Measurements from ENCODE around the gene FBXL20. TPM values are rescaled to one million over a fixed set of nuclear protein-coding genes. Genes with fewer than 3 reads are reported as not detected.

The FBXL20 gene
- total and polyA plus RNA-seq, 9 of the 15 experiments (the other 6 are each of a cell fraction or from before 2014, with no cell fraction given): 1.8 to 15.1 (median 5.6) TPM

DNA sequence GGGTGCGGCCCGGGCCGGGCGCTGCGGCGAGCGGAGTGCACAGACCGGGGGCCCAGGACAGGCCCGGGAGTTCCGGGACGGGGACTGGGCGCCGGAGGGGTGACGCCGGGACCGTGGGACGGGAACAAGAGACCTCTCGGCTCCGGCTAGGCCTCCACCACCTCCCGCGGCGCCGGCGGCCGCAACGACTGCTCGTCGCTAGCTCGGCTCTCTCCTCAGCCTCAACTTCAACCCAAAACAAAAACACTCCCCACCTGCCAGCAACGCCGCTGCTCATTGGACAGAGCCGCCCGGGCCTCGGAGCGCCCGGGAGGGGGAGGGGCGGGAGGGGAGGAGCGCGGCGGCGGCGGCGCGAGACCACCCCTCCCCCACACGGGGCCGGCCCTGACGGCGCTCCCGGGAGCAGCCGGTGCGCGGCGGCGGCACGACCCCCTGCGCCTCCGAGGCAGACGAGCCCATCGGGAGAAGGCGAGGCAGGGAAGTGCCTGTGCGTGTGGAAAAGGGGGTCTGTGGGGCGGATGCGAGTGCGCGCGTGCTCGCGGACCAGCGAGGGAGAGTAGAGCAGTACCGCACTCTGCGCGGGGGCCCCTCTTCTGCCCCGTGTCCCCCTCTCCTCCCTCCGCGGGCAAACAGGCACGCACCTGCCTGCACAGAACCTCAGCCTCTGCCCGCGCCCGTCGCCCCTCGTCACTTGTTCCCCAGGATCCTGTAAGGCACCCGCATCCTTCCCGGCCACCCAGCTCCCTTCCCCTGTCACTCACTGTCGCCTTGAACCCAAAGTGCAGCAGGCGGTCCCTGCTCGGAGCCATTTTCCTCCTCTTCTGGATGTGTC lies at the start of gene FBXL20 (continued):
- TF ChIP-seq, protein P1, sequence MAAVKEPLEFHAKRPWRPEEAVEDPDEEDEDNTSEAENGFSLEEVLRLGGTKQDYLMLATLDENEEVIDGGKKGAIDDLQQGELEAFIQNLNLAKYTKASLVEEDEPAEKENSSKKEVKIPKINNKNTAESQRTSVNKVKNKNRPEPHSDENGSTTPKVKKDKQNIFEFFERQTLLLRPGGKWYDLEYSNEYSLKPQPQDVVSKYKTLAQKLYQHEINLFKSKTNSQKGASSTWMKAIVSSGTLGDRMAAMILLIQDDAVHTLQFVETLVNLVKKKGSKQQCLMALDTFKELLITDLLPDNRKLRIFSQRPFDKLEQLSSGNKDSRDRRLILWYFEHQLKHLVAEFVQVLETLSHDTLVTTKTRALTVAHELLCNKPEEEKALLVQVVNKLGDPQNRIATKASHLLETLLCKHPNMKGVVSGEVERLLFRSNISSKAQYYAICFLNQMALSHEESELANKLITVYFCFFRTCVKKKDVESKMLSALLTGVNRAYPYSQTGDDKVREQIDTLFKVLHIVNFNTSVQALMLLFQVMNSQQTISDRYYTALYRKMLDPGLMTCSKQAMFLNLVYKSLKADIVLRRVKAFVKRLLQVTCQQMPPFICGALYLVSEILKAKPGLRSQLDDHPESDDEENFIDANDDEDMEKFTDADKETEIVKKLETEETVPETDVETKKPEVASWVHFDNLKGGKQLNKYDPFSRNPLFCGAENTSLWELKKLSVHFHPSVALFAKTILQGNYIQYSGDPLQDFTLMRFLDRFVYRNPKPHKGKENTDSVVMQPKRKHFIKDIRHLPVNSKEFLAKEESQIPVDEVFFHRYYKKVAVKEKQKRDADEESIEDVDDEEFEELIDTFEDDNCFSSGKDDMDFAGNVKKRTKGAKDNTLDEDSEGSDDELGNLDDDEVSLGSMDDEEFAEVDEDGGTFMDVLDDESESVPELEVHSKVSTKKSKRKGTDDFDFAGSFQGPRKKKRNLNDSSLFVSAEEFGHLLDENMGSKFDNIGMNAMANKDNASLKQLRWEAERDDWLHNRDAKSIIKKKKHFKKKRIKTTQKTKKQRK (IDR thresholded peaks at IDR 0.05; ENCODE audit: borderline replicate concordance, low read depth, low read length): no peak
- TF ChIP-seq XRCC4 (IDR thresholded peaks at IDR 0.05; ENCODE audit: extremely low read depth, insufficient read depth, insufficient read length) (no peak), TBP (optimal IDR thresholded peaks at IDR 0.05; ENCODE audit: low read depth, low read length) (peak; percentile 84), NCOR1 (IDR thresholded peaks at IDR 0.05) (peak; percentile 51), SMARCE1 (IDR thresholded peaks at IDR 0.05) (0 out of 2 replicates have a peak, but pooled peaks have one; percentile 28), PRPF4 (IDR thresholded peaks at IDR 0.05; ENCODE audit: insufficient read depth, low read depth, low read length, poor library complexity, severe bottlenecking) (peak; percentile 95), TAF1 (IDR thresholded peaks at IDR 0.05; ENCODE audit: control insufficient read depth, extremely low read depth, insufficient read depth, low read length, severe bottlenecking) (peak; percentile 80), ZNF589 (CRISPR knock-in tag; IDR thresholded peaks at IDR 0.05; ENCODE audit: low read depth) (no peak), HMGN3 (IDR thresholded peaks at IDR 0.05; ENCODE audit: borderline replicate concordance, extremely low read depth, insufficient read length, low read depth, low read length) (peak; percentile 33), ZNF583 (CRISPR knock-in tag; IDR thresholded peaks at IDR 0.05) (no peak), PCBP1 (IDR thresholded peaks at IDR 0.05; ENCODE audit: low read depth, low read length, poor library complexity, severe bottlenecking) (peak; percentile 76), SP1 (CRISPR knock-in tag; IDR thresholded peaks at IDR 0.05) (0 out of 2 replicates have a peak, but pooled peaks have one; percentile 32)
- TF ChIP-seq, protein P2, sequence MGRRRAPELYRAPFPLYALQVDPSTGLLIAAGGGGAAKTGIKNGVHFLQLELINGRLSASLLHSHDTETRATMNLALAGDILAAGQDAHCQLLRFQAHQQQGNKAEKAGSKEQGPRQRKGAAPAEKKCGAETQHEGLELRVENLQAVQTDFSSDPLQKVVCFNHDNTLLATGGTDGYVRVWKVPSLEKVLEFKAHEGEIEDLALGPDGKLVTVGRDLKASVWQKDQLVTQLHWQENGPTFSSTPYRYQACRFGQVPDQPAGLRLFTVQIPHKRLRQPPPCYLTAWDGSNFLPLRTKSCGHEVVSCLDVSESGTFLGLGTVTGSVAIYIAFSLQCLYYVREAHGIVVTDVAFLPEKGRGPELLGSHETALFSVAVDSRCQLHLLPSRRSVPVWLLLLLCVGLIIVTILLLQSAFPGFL (CRISPR knock-in tag; IDR thresholded peaks at IDR 0.05): no peak
- TF ChIP-seq, protein P3, sequence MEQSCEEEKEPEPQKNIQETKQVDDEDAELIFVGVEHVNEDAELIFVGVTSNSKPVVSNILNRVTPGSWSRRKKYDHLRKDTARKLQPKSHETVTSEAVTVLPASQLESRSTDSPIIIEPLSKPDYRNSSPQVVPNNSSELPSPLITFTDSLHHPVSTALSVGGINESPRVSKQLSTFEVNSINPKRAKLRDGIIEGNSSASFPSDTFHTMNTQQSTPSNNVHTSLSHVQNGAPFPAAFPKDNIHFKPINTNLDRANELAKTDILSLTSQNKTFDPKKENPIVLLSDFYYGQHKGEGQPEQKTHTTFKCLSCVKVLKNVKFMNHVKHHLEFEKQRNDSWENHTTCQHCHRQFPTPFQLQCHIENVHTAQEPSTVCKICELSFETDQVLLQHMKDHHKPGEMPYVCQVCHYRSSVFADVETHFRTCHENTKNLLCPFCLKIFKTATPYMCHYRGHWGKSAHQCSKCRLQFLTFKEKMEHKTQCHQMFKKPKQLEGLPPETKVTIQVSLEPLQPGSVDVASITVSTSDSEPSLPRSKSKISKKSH (CRISPR knock-in tag; IDR thresholded peaks at IDR 0.05): no peak
- TF ChIP-seq, protein P4, sequence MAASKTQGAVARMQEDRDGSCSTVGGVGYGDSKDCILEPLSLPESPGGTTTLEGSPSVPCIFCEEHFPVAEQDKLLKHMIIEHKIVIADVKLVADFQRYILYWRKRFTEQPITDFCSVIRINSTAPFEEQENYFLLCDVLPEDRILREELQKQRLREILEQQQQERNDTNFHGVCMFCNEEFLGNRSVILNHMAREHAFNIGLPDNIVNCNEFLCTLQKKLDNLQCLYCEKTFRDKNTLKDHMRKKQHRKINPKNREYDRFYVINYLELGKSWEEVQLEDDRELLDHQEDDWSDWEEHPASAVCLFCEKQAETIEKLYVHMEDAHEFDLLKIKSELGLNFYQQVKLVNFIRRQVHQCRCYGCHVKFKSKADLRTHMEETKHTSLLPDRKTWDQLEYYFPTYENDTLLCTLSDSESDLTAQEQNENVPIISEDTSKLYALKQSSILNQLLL (CRISPR knock-in tag; IDR thresholded peaks at IDR 0.05; ENCODE audit: borderline replicate concordance): no peak
- TF ChIP-seq, protein P5, sequence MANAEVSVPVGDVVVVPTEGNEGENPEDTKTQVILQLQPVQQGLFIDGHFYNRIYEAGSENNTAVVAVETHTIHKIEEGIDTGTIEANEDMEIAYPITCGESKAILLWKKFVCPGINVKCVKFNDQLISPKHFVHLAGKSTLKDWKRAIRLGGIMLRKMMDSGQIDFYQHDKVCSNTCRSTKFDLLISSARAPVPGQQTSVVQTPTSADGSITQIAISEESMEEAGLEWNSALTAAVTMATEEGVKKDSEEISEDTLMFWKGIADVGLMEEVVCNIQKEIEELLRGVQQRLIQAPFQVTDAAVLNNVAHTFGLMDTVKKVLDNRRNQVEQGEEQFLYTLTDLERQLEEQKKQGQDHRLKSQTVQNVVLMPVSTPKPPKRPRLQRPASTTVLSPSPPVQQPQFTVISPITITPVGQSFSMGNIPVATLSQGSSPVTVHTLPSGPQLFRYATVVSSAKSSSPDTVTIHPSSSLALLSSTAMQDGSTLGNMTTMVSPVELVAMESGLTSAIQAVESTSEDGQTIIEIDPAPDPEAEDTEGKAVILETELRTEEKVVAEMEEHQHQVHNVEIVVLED (CRISPR knock-in tag; IDR thresholded peaks at IDR 0.05): peak; percentile 41; the same call in 1 of the 2 replicates
